Measurements from ENCODE around the gene TCOF1. TPM values are rescaled to one million over a fixed set of nuclear protein-coding genes. Genes with fewer than 3 reads are reported as not detected.

Gene TCOF1
- total RNA-seq, 1 experiment from 2014 or later, result 109 TPM

DNA sequence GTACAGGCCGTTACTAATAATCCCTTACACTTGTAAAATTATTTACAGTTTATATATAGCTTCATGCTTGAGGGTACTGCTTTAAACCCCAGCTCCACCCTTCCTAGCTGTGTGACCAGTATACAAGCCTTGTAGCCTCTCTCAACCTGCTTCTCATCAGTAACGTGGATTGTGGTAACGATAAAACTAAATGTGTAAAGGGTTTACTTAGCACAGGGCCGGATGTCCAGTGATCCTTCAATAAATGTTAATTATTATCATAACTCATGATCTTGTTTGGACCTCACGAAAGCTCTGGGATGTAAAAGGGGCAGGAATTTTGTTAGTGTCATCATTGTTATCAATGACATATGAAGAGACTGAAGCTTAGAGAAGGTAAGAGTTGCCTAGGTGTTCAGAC is 47.3 kb upstream of the TCOF1 start:
- Histone ChIP-seq H3K9me3 (ENCODE audit: low read depth, low read length, poor library complexity, severe bottlenecking) (no peaks in the 10 kb centered on the region), H3K27ac (ENCODE audit: low read depth, low read length, poor library complexity, severe bottlenecking) (no peak overlapping the region), H3K4me1 (ENCODE audit: insufficient read depth, low read length, poor library complexity, severe bottlenecking) (peaks cover 7% of the 10 kb centered on the region), H3K4me3 (ENCODE audit: low read depth, low read length, poor library complexity, severe bottlenecking) (no peak overlapping the region), H3K36me3 (ENCODE audit: insufficient read depth, low read length, poor library complexity, severe bottlenecking) (no peaks in the 10 kb centered on the region), H3K27me3 (replicated peaks; ENCODE audit: insufficient read depth, low read depth, low read length, poor library complexity) (no peaks in the 10 kb centered on the region)
- BruUV-seq (replicated peaks), result no TSS peak
- intact Hi-C loops (cut with micrococcal nuclease; ENCODE audit: unreplicated experiment), result no loop called here
- ChIA-PET POLR2A (ENCODE audit: low non-redundant PET) (no interaction called here), CTCF (no interaction called here)
- TF ChIP-seq EZH2 (IDR thresholded peaks at IDR 0.05; ENCODE audit: borderline replicate concordance, low read depth, low read length, poor library complexity, severe bottlenecking), result no peak
- TF ChIP-seq, protein P1, sequence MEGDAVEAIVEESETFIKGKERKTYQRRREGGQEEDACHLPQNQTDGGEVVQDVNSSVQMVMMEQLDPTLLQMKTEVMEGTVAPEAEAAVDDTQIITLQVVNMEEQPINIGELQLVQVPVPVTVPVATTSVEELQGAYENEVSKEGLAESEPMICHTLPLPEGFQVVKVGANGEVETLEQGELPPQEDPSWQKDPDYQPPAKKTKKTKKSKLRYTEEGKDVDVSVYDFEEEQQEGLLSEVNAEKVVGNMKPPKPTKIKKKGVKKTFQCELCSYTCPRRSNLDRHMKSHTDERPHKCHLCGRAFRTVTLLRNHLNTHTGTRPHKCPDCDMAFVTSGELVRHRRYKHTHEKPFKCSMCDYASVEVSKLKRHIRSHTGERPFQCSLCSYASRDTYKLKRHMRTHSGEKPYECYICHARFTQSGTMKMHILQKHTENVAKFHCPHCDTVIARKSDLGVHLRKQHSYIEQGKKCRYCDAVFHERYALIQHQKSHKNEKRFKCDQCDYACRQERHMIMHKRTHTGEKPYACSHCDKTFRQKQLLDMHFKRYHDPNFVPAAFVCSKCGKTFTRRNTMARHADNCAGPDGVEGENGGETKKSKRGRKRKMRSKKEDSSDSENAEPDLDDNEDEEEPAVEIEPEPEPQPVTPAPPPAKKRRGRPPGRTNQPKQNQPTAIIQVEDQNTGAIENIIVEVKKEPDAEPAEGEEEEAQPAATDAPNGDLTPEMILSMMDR (conservative IDR thresholded peaks at IDR 0.05; ENCODE audit: low read depth, low read length), result no peak
- DNase-seq (ENCODE audit: low spot score), result no peak

DNA sequence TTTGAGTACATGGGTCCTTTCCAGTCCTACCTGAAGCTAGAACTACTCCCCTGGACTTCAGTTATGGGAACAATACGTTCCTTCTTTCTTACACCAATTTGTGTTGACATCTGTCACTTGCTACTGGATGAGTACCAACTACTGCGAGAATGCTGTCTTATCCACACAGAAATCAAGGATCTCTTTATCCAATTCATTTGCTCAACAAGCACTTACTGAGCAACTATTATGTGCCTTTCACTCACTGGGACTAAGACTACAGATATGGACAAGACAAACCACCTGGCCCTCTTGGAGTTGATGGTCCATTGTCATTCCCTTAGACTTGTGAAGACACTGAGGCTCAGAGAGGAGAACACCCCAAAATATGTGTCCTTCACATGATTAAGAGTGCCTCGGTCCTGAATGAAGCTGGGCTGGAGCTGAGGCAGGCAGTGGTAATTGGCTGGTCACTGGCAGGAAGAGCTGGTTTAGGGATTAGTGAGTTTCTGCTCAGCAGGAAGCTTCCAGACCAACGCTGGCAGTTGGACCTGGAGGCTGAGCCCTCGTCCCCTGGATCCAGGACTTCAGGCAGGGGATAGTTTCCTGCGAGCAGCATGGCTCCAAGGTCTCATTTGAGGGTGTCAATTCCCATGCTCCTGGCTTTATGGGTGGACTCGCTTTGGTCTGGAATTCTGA is 46.3 kb upstream of the TCOF1 start:
- H3K27ac ChIP-seq (ENCODE audit: low read depth, low read length, poor library complexity, severe bottlenecking), result no peak overlapping the region
- ChIA-PET CTCF (no interaction called here), POLR2A (ENCODE audit: low non-redundant PET) (no interaction called here)
- H3K9me3 ChIP-seq (ENCODE audit: low read depth, low read length, poor library complexity, severe bottlenecking), result no peaks in the 10 kb centered on the region
- no TSS peak for BruUV-seq (replicated peaks)
- no peak for DNase-seq (ENCODE audit: low spot score)
- H3K36me3 ChIP-seq (ENCODE audit: insufficient read depth, low read length, poor library complexity, severe bottlenecking), result no peaks in the 10 kb centered on the region
- H3K27me3 ChIP-seq (replicated peaks; ENCODE audit: insufficient read depth, low read depth, low read length, poor library complexity), result no peaks in the 10 kb centered on the region
- H3K4me3 ChIP-seq (ENCODE audit: low read depth, low read length, poor library complexity, severe bottlenecking), result no peak overlapping the region
- no peak for TF ChIP-seq EZH2 (IDR thresholded peaks at IDR 0.05; ENCODE audit: borderline replicate concordance, low read depth, low read length, poor library complexity, severe bottlenecking)
- TF ChIP-seq, protein P1 (conservative IDR thresholded peaks at IDR 0.05; ENCODE audit: low read depth, low read length), result no peak
- intact Hi-C loops (cut with micrococcal nuclease; ENCODE audit: unreplicated experiment), result no loop called here
- no peaks in the 10 kb centered on the region for H3K4me1 ChIP-seq (ENCODE audit: insufficient read depth, low read length, poor library complexity, severe bottlenecking)

DNA sequence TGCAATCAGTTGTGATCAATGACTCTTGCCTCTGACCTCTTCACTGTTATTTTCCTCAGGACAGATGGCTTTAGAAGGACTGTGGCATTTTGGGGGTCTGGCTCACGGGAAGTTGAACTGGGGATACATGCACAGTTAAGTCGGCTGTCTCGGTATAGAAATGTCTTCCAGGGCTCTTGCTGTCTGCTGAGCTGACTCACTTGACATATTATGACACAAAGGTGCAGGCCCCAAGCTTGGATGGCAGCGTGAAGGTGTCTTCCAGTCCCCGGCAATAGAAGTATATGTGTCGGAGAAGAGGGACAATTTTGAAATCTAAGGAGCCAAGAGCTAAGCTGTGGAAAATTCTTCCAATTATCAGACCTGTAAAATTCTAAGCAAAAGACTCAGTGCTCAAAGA is 45.0 kb upstream of the TCOF1 start:
- intact Hi-C loops (cut with micrococcal nuclease; ENCODE audit: unreplicated experiment), result no loop called here
- TF ChIP-seq, protein P1 (conservative IDR thresholded peaks at IDR 0.05; ENCODE audit: low read depth, low read length), result no peak
- TF ChIP-seq EZH2 (IDR thresholded peaks at IDR 0.05; ENCODE audit: borderline replicate concordance, low read depth, low read length, poor library complexity, severe bottlenecking), result no peak

More for the DNA sequence above, 45.0 kb upstream of the TCOF1 start:
- H3K27me3 ChIP-seq (replicated peaks; ENCODE audit: insufficient read depth, low read depth, low read length, poor library complexity), result no peaks in the 10 kb centered on the region
- H3K4me1 ChIP-seq (ENCODE audit: insufficient read depth, low read length, poor library complexity, severe bottlenecking), result no peaks in the 10 kb centered on the region
- no peak for DNase-seq (ENCODE audit: low spot score)
- H3K4me3 ChIP-seq (ENCODE audit: low read depth, low read length, poor library complexity, severe bottlenecking), result no peak overlapping the region
- POLR2A ChIA-PET (ENCODE audit: low non-redundant PET), result no interaction called here
- no peak overlapping the region for H3K27ac ChIP-seq (ENCODE audit: low read depth, low read length, poor library complexity, severe bottlenecking)
- CTCF ChIA-PET, result no interaction called here
- no peaks in the 10 kb centered on the region for H3K9me3 ChIP-seq (ENCODE audit: low read depth, low read length, poor library complexity, severe bottlenecking)
- no peaks in the 10 kb centered on the region for H3K36me3 ChIP-seq (ENCODE audit: insufficient read depth, low read length, poor library complexity, severe bottlenecking)
- no TSS peak for BruUV-seq (replicated peaks)
